ENCODE measurements around the gene EHD4.

EHD4 gene

GRCh38 chr15:41891226-41891625 is 81.1 kb downstream of the EHD4 start:
- DNase-seq (ENCODE audit: low read depth) = no peak
- TF ChIP-seq MAX (IDR thresholded peaks at IDR 0.05; ENCODE audit: low read depth, low read length) (no peak), MYC (IDR thresholded peaks at IDR 0.05; ENCODE audit: low read depth, low read length) (no peak), POLR2A (IDR thresholded peaks at IDR 0.05; ENCODE audit: extremely low read depth, insufficient read length) (no peak), CTCF (IDR thresholded peaks at IDR 0.05; ENCODE audit: low read depth, low read length) (no peak)
- no peak overlapping the region for H3K4me3 ChIP-seq (ENCODE audit: low read depth, low read length)

- no peak for DNase-seq (ENCODE audit: low read depth)
- no peak for TF ChIP-seq POLR2A (IDR thresholded peaks at IDR 0.05; ENCODE audit: extremely low read depth, insufficient read length)
- TF ChIP-seq CTCF (IDR thresholded peaks at IDR 0.05; ENCODE audit: low read depth, low read length) = no peak
- TF ChIP-seq MYC (IDR thresholded peaks at IDR 0.05; ENCODE audit: low read depth, low read length) = no peak
- no peak for TF ChIP-seq MAX (IDR thresholded peaks at IDR 0.05; ENCODE audit: low read depth, low read length)
- H3K4me3 ChIP-seq (ENCODE audit: low read depth, low read length) = no peak overlapping the region
These were observed 82.2 kb downstream of the EHD4 start for GRCh38 chr15:41890050-41890690.

GRCh38 chr15:41888662-41889253 is 83.6 kb downstream of the EHD4 start:
- DNase-seq (ENCODE audit: low read depth) = peak; percentile 66
- no peak for TF ChIP-seq CTCF (IDR thresholded peaks at IDR 0.05; ENCODE audit: low read depth, low read length)
- peak; percentile 73 for TF ChIP-seq MAX (IDR thresholded peaks at IDR 0.05; ENCODE audit: low read depth, low read length)
- peak; percentile 51; the same call in 1 of the 2 replicates for TF ChIP-seq MYC (IDR thresholded peaks at IDR 0.05; ENCODE audit: low read depth, low read length)
- no peak for TF ChIP-seq POLR2A (IDR thresholded peaks at IDR 0.05; ENCODE audit: extremely low read depth, insufficient read length)
- H3K4me3 ChIP-seq (ENCODE audit: low read depth, low read length) = no peak overlapping the region

- TF ChIP-seq POLR2A (IDR thresholded peaks at IDR 0.05; ENCODE audit: extremely low read depth, insufficient read length) (no peak), CTCF (IDR thresholded peaks at IDR 0.05; ENCODE audit: low read depth, low read length) (no peak), MYC (IDR thresholded peaks at IDR 0.05; ENCODE audit: low read depth, low read length) (no peak), MAX (IDR thresholded peaks at IDR 0.05; ENCODE audit: low read depth, low read length) (no peak)
- no peak for DNase-seq (ENCODE audit: low read depth)
These were observed 84.5 kb downstream of the EHD4 start for GRCh38 chr15:41887893-41888292.

GRCh38 chr15:41887161-41887560 is 85.2 kb downstream of the EHD4 start:
- TF ChIP-seq MYC (IDR thresholded peaks at IDR 0.05; ENCODE audit: low read depth, low read length) (no peak), POLR2A (IDR thresholded peaks at IDR 0.05; ENCODE audit: extremely low read depth, insufficient read length) (no peak)
- no peak for DNase-seq (ENCODE audit: low read depth)
- H3K4me3 ChIP-seq (ENCODE audit: low read depth, low read length) = no peak overlapping the region

More at GRCh38 chr15:41887893-41888292, 84.5 kb downstream of the EHD4 start:
- no peak overlapping the region for H3K4me3 ChIP-seq (ENCODE audit: low read depth, low read length)

GRCh38 chr15:41886741-41887140 is 85.6 kb downstream of the EHD4 start:
- TF ChIP-seq MAX (IDR thresholded peaks at IDR 0.05; ENCODE audit: low read depth, low read length) = no peak
- H3K4me3 ChIP-seq (ENCODE audit: low read depth, low read length) = no peak overlapping the region
- no peak for DNase-seq (ENCODE audit: low read depth)
